ENCODE results near the gene LSAMP.

The LSAMP gene

DNA sequence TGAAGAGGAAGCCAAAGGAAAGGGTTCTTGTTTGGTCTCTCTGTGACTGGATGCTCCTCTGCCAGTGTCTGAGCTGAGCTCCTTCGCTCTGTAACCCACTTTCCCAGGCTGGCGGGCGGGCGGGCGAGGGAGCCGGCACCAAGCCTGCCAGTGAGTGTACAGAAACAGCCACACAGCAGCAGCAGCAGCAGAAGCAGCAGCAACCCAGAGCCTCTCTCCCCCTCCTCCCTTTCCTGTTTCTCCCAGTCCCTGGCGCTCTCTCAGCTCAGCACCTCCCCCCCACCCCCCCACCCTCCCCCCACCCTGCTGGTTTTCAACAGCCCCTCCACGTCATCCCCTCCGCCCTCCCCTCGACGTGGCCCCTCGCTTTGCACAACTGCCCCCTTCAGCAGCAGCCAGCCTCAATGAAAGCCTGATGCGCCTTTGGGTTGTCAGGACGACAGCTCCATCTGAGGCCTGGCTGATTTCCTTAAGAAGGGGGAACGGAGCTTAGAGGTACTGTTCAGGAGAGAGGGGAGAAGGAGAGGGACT is at the start of gene LSAMP:
Gene LSAMP (minus strand): TSS at position 177 of the 531 bp plus-strand sequence.
- no peak for DNase-seq

DNA sequence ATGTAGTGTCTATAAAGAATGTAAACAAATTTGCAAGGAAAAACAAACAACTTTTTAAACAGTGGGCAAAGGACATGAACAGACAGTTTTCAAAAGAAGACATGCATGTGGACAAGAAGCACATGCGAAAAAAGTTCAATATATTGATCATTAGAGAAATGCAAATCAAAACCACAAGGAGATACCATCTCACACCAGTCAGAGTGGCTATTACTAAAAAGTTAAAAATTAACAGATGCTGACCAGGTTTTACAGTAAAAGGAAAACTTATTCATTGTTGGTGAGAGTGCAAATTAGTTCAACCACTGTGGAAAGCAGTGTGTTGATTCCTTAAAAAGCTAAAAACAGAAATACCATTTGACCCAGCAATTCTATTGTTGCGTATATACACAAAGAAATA is 47.1 kb upstream of the LSAMP start:
- no peak for DNase-seq

DNA sequence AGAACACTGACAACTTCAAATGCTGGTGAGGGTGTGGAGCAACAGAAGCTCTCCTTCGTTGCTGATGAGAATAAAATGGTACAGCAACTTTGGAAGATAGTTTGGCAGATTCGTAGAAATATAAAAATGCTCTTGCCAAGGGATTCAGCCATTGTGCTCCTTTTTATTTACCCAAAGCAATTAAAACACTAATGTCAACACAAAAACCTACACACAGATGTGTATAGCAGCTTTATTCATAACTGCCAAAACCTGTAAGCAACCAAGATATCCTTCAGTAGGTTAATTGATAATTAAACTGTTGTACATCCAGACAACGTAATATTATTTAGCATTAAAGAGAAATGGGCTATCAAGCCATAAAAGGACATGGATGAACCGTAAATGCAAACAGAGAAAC is 37.8 kb upstream of the LSAMP start:
- DNase-seq, result no peak

DNA sequence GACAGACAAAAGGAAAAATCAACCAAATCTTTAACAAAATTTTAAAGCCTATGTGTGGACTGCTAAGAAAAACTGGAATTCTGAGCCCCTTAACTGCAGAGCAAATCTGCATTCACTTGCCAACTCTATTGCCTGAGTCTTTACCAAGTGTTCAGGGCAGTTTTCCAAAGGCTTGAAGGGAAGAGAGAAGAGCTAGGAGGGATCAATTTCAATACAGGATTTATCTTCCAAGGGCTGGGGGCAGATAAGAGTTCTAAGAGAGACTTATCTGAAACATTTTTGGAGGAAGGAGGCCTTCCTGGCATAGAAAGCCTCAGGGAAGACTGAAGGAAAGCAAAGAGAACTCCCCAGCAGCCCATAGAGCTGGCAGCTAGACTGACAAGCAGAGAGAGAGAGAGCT is 31.4 kb upstream of the LSAMP start:
- DNase-seq, result no peak

DNA sequence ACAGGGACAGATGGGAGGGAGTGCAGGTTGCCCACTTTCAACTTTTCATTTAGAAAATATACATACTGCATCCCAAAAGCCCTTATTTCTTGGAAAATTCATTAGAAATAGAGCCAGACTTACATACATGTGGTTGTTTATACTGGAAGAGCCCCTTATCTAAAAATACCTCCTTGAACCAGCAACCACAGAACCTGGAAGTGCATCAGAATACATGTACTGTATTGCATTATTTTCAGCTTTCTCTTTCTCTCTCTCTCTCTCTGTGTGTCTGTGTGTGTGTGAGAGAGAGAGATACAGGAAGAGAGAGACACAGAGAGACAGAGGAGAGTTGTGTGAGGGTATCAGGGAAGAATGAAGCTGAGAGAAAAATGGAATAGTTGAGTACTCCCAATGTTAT is 29.5 kb upstream of the LSAMP start:
- no peak for DNase-seq

DNA sequence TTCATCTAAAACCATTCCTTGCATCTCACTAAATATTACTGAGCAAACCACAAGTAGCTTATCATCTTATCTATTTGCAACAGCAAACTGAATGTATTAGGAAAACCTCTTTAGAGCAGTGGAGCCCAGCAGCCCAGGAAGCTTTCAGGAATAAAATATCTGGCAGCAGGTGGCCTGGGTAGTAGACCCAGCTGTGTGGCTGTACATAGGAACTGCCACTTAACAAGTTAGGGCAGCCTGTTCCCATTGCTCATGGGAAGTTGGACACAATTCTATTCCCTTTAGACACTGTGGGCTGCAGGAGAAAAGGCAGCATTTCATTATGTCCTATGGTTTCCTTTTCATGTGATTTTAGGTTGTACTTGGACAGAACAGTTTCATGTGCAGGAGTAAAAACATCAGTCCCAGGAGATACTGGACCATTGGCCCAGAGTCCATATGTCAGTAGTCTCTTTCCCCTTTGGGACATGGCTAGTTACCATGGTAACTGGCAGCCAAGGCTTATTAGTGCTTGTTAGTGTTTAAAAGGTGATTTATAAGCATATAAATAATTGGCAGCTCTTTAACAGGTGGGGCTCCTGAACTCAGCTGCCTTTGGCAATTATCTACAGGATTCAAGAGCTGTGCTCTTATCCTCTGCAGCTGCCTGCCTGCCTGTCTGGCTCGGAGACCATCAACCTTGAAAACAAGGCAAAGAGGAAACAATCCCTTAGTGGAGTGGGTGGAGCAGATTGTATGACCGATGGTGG is 28.9 kb upstream of the LSAMP start:
- DNase-seq, result no peak

DNA sequence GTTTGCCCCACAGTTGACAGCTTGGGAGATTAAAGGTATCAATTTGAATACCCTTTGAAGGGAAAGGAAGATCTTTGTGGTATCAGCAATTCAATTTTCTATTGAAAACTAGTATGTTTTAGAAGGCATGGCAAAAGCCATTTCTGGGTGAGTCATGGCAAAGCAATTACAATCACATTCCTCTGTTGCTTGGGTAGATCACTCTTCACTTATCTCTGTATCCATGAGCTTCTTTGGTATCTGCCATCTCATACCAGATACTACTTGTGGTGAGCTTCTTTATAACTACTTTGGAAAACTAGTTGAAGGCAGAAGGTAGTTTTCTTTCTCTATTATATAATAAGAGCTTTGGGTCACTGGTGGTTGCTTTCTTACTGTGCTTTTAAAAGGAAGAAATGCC is 28.3 kb upstream of the LSAMP start:
- no peak for DNase-seq

DNA sequence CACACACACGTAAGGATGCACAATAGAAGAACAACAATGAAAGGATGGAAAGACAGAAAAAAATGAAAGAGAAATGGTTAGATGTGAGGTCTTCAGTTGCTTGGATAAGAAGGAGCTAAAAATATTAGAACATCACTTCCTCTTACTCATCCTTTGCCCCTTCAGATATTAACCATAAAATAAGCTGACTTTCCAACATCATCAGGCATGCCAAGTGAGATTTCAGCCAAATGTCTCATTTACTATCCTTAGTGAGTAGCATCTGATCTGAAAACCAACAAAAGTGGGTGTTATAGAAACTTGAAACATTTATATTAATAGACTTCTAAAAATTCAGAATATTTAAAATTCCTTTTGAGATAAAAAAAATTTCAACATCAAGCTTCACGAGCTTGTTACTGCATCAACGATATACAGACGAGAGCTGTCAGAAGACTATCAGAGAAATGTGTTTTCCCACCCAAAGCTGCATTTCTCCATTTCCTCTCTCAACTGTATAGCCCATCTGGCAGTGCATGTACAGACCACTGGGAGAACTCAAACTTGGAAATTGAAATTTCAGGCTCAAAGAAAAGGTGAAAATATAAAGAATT is 25.4 kb upstream of the LSAMP start:
- DNase-seq, result no peak

DNA sequence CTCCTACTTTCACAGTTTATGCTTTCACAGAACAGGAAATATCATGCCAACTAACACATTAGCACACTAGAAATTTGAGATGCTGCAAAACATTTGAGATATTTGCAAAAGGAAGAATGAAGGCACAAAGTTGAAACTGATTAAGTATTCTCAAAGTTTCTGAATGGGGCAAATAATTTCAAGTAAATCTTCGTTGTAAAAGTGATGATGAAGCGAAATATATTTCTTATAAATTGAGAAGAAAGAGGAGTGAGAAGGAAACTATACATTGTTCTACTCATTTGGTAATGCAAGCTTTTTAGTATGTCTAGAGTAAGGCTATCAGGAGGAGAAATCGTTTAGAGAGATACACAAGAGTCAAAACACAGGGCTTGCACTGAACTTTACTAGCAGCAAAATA is 24.3 kb upstream of the LSAMP start:
- no peak for DNase-seq

DNA sequence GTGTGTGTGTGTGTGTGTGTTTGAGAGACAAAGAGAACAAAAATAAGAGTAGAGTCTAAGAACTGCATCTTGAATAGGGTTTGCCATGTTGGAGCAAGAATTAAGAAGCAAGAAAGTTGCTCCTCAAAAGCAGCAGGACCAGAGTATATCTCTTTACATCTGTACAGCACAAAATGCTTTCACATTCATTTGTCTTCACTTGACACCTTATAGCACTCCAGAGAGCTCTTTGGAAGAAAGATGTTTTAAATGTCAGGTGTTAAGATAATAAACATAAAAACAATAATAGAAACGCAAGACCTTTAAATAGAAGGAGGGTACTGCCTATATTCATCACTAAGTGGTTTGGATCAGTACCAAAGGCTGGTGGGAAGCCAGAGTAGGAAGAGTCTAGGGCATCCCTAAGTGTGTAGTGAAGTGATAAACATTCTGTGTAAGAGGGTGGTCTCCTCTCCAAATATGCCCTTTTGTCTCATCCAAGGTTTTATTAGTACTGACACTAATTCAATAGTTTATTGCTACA is 19.1 kb upstream of the LSAMP start:
- DNase-seq, result no peak

DNA sequence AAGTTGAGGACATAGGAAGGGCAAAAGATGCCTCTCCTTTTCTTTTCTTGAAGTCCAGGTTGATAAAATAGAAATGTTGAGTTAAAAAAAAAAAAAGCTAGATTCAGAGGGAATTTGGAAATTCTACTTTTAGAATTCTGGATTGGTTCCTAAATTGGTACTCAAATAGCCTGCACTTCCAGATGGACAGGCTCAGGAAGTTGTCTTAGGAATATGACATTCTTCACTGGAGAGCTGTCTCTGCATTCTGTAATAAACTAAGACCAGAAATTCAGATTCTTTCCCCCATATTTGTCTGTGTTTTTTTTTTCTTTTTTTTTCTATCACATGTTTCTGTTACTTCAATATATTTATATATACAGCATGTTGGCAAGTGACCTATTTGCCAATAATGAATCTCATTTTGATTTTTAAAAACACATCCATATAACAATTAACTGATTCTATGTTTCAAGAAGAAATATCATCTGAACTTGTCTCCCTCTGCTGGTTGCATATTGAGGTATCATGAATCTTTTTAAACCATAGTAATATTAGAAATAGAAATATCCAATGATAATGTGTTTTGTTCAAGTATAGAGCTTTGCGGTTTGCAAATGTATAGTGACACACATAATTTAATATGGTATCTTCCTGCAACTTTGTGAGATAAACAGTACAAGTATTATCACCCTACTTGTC is 8.5 kb upstream of the LSAMP start:
- DNase-seq, result no peak

DNA sequence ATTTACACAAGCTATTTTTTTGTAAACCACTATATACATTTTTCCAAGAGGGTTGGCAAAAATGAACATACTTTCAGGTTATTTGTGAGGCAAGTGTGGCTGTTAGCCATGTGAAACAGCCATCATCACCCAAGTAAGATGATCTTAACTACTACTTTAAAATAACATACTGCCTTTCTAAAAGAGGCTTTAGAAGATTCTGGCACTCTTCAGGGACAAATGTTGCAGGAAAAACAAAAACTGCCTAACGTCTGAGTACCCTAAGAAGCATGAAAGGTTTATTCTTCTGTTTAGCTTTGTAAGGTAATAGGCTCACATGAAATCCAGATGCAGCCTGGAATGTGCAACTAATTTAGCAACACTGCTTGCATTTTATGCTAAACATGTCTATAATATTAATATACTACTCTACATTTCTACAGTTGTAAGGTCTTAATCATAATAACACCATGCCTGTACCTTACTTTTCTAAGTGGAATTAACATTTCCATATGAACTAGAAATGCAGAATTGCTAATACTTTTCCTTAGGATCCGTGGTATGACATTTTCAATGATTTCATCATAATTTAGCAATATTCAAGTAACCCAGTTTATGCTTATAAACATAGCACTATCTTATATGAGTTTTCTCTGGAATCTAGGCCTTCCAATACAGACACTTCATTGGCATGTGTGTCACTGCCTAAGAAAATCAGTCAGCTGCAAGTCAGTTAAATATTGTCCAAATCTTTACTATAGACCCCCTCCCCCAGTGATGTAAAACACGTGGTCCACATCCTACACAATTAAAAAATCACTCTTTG is 4.5 kb upstream of the LSAMP start:
- DNase-seq, result no peak

DNA sequence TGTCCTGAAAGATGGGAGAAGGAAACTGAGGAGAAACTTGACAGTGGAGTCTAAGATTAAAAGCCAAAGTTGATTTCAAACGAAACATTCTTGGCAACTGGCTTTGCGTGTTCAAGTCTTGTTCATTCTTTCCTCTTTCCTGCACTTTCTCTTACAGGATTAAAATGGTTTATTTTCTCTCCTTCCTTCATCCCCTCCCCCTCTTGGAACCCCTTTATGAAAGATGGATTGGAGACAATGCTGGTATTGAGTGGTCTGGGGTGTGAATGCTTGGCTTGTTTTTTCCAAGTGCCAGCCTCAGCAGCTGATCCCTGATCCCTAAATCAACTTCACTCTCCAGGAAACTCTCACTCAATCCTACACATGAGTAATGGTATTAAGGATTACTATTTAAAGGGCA is 703 bp upstream of the LSAMP start:
- DNase-seq, result no peak

DNA sequence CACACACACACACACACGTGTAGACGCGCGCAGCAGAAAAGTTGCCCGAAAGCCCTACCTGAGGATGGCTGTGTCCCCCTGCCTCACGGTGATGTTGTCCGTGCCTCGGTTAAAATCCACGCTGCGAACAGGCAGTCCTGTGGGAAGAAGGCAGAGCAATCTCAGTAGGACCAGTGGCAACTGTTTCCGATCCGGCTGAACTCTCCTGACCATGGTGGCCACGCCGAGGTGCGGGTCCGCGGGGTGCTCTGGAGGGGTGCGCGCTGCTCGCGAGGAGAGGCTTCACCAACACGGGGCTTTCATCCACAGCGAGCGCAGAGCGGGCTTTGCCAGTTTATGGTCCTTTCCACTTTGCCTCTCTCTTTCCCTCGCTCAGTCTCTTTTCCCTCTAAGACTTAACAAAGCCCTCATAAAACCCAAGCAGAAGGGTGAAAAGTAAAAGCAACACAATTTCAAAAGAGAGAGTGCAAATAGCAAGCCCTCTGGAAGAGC is 422 bp downstream of the LSAMP start:
- DNase-seq, result no peak

DNA sequence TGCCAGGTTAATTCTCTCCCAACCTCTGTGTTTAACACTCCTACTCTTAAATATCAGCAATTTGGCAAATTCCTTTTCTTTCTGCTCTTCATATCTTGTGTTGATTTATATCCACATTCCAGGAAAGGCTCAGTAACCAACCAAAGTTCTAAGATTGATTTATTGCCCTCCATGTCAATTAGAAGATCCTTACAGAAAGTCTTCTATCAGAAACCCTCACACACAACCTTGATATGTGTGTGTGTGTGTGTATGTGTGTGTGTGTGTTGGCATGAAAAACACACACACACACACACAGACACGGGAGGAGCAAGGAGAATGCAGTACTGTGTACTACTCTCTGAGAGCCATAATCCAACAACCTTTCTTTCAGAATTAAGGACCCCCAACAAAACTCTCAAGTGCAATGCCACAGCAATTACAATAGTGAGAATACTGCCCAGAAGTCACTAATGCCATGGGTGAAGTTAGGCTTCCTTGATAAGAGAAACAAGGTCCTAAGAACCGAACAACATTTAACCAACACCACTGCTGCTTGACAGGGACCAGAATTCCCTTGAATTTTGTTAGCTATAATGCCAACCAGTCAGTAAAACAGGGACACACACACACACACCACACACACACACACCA is 1.1 kb downstream of the LSAMP start:
- no peak for DNase-seq

DNA sequence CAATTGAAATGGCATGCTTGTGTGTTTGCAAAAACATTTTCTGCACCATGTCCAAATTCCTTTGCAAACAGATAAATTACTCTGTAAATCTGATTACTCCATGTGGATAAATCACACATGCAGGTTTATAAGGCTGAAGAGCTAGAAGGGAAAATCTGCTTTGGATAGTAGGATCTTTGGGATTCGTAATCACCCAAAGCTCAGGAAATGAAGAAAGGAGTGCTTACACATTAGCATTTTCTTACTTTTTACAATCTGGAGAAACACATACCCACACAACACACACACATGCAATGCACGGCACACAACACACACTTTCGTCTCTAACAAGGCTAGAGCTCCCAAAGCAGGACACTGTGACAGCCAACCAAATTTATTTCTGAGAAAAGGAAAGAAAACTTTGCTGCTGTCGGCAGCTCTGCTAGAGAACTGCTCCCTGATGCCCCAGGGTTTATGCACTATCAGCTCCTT is 2.1 kb downstream of the LSAMP start:
- no peak for DNase-seq

DNA sequence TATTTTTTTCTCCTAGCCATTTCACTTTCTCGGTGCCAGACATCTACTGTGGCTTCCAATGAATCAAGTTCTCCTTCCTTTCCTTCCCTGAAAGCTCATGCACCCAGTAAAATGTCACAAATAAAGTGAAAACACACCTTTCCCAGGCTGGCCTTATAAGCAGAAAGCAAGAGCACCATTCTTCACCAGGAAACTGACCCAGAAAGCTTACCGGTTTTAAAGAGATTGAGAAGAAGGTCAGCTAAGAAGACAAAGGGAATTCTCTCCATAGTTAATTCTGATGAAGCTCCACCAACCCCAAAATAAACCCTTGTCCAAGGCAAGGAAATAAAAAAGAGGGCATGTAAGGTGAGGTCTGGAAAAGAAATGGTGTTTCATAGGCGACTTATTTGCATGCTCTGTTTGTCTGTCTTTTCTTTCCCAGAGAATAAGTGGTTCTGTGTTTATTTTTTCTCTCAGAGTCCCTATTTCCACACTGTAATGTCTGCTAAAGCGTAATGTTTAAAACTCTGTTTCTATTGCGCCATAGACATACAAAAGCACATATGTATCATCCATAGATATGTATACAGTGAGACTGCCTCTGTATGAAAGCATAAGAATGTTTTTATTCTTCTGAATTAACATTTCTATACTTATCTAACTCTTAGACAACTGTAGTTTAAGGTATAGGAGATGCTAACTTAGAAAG is 2.8 kb downstream of the LSAMP start:
- no peak for DNase-seq

DNA sequence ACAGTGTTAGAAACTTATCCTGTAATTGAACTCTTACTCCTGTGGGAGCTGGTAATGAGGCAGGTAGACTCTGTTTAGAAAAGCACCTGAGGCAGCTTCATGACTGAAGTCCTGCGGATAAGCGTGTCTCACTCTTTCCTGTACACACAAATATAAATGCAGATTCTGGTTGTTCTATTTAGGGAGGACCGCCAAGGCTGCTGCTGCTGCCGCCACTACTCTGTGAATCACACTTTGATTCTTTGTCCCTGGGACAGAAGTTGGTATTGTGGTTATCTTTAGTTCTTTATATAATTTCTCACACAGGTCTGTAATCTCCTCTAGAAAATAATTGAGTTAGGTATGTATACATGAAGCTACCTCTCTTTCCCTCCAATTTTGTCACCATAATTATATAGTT is 3.6 kb downstream of the LSAMP start:
- DNase-seq, result no peak

DNA sequence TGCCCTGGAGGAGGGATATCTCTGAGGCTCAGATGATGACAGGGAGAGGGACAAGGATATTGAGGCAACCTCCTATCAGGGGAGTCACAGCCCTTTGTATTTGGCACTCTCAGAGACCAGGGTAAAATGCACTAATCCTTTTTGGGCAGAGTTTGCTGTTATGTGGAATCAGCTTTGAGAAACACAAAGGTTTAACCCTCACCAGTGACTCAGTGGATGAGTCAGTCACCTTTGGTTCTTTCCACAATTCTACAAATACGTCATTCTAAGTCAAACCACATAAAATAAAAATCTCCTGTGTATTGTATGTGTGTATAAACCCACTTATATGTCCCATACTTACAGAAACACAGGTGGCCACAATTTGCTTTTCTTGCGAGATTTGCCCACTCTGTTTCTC is 5.1 kb downstream of the LSAMP start:
- no peak for DNase-seq

DNA sequence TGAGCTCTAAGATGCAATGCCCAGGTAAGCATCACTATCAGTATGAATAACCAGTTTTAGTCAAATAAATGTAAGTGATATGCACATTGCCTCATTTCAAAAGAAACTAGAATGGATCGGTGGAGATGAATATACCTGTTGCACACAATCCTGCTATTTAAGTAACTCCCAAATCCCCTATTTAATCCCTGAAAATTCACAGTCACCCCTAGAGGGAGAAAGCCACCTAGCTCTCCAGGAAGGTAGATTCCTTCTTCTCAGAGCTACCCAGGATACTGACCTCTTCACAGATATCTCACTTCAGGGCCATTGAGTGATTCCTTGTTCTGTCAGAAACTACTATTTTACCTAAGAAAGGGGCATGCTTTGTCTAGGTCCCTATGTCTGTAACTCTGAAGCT is 11.7 kb downstream of the LSAMP start:
- DNase-seq, result no peak

DNA sequence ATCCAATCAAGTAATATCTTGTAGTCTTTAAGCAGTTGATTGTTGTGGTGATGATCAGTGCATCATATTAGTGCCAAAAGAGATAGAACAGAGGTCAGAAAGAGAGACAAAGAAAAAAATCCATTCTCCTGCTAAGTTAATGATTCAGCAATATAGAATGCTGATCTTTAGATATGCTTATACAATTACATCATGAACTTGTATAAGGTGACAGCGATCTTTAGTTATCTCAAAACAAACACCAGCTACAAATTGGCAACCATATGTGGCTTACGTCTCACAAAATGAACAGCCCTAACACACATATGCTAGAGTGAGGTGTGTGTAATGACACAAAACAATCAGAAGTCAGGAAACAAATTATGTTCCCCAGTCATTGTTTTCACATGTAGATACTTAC is 12.5 kb downstream of the LSAMP start:
- DNase-seq, result no peak
